ENCODE results near the gene PCNX3. TPM values are rescaled to one million over a fixed set of nuclear protein-coding genes. Genes with fewer than 3 reads are reported as not detected.
A peak's percentile ranks its signal among the peaks of the same experiment; 100 is the strongest.
"Not testable (repeated sequence)": the region's sequence is repeated elsewhere in the genome, so short reads cannot be mapped to it uniquely, and the experiment has no call there.

The PCNX3 gene
- polyA plus RNA-seq, 3 donors = 0.58 to 36.4 (median 1.7) TPM

GRCh38 chr11:65660038-65660437 is 44.5 kb downstream of the PCNX3 start:
- H4K20me1 ChIP-seq (ENCODE audit: insufficient read depth, low read length) = peaks cover 58% of the 10 kb centered on the region
- no peak overlapping the region for H3K9ac ChIP-seq (ENCODE audit: insufficient read depth, low read length, poor library complexity, severe bottlenecking)

DNA sequence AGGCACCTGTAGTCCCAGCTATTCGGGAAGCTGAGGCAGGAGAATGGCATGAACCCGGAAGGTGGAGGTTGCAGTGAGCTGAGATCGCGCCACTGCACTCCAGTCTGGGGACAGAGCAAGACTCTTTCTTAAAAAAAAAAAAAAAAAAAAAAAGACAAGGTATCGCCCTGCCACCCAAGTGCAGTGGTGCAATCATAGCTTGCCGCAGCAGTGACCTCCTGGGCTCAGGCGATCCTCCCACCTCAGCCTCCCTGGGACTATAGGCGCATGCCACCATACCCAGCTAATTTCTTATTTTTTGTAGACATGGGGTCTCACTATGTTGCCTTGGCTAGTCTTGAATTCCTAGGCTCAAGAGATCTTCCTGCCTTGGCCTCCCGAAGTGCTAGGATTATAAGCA is 45.3 kb downstream of the PCNX3 start:
- not testable (repeated sequence) for H3K9me3 ChIP-seq (replicated peaks in 1 of 2; ENCODE audit: control insufficient read depth in 1 of 2, insufficient read depth in 1 of 2, low read length in 2 of 2); H3K27me3 Mint-ChIP-seq (ENCODE audit: low read depth in 3 of 3); H3K27me3 ChIP-seq (ENCODE audit: control insufficient read depth in 2 of 2, insufficient read depth in 2 of 2, low read length in 2 of 2); H3K9me3 Mint-ChIP-seq; H3K4me3 Mint-ChIP-seq; H3K9ac ChIP-seq (ENCODE audit: insufficient read depth, low read length, poor library complexity, severe bottlenecking); H2AFZ ChIP-seq (ENCODE audit: insufficient read depth, low read depth, low read length, poor library complexity, severe bottlenecking); H3K4me3 ChIP-seq (replicated peaks in 1 of 3; ENCODE audit: low read depth in 2 of 3, low read length in 3 of 3); DNase-seq
- Histone ChIP-seq H3K36me3 (replicated peaks in 1 of 2; ENCODE audit: control insufficient read depth in 1 of 2, insufficient read depth in 2 of 2, low read length in 2 of 2) (peaks cover 53 to 57% of the 10 kb centered on the region in 2 donors), H3K27ac (ENCODE audit: low read depth in 1 of 2, low read length in 2 of 2) (peak overlapping the region in 1 of 2 donors; percentile 99), H3K79me2 (ENCODE audit: insufficient read depth, low read length) (peaks cover 46% of the 10 kb centered on the region), H4K20me1 (ENCODE audit: insufficient read depth, low read length) (peaks cover 52% of the 10 kb centered on the region), H3K4me2 (replicated peaks; ENCODE audit: extremely low read depth, low read length, poor library complexity, severe bottlenecking) (peak overlapping the region; percentile 95), H3K4me1 (ENCODE audit: control insufficient read depth in 1 of 2, insufficient read depth in 2 of 2, low read length in 2 of 2) (peaks cover 26 to 27% of the 10 kb centered on the region in 2 donors)
- WGBS (ENCODE audit: insufficient coverage) = 86% methylated on average over 1 of the region's 9 CpGs
- intact Hi-C loops (cut with micrococcal nuclease) = loop anchor here in 1 of 2 donors (5.0 kb wide), 1 partner anchor 34 kb away; no protein-coding TSS in a partner anchor
- Mint-ChIP-seq H3K4me1 (peaks cover 21% of the 10 kb centered on the region), H3K36me3 (peaks cover 50 to 53% of the 10 kb centered on the region in 2 donors), H3K27ac (peak overlapping the region in 5 of 7 donors; percentile 25 to 92 (median 48))

More at GRCh38 chr11:65660038-65660437, 44.5 kb downstream of the PCNX3 start:
- Mint-ChIP-seq H3K27me3 (ENCODE audit: low read depth in 3 of 3) (peaks cover 0 to 3% (median 0%) of the 10 kb centered on the region in 3 donors), H3K36me3 (peaks cover 59 to 62% of the 10 kb centered on the region in 2 donors), H3K4me3 (no peak overlapping the region), H3K9me3 (no peaks in the 10 kb centered on the region), H3K4me1 (peaks cover 23% of the 10 kb centered on the region), H3K27ac (peak overlapping the region in 5 of 7 donors; percentile 38 to 83 (median 76))
- 95% methylated on average over 5 of the region's 9 CpGs for WGBS (ENCODE audit: insufficient coverage)
- no peak for DNase-seq
- TF ChIP-seq CTCF (IDR thresholded peaks at IDR 0.05) = no peak
- intact Hi-C loops (cut with micrococcal nuclease) = loop anchor here in 1 of 2 donors (5.0 kb wide), 1 partner anchor 33 kb away; no protein-coding TSS in a partner anchor
- Histone ChIP-seq H3K4me3 (replicated peaks in 1 of 3; ENCODE audit: low read depth in 2 of 3, low read length in 3 of 3) (no peak overlapping the region), H3K4me1 (ENCODE audit: control insufficient read depth in 1 of 2, insufficient read depth in 2 of 2, low read length in 2 of 2) (peaks cover 26 to 27% of the 10 kb centered on the region in 2 donors), H3K36me3 (replicated peaks in 1 of 2; ENCODE audit: control insufficient read depth in 1 of 2, insufficient read depth in 2 of 2, low read length in 2 of 2) (peaks cover 61 to 66% of the 10 kb centered on the region in 2 donors), H3K27me3 (ENCODE audit: control insufficient read depth in 2 of 2, insufficient read depth in 2 of 2, low read length in 2 of 2) (no peaks in the 10 kb centered on the region), H3K27ac (ENCODE audit: low read depth in 1 of 2, low read length in 2 of 2) (no peak overlapping the region), H2AFZ (ENCODE audit: insufficient read depth, low read depth, low read length, poor library complexity, severe bottlenecking) (no peak overlapping the region), H3K9me3 (replicated peaks in 1 of 2; ENCODE audit: control insufficient read depth in 1 of 2, insufficient read depth in 1 of 2, low read length in 2 of 2) (no peaks in the 10 kb centered on the region), H3K4me2 (replicated peaks; ENCODE audit: extremely low read depth, low read length, poor library complexity, severe bottlenecking) (no peak overlapping the region), H3K79me2 (ENCODE audit: insufficient read depth, low read length) (peaks cover 51% of the 10 kb centered on the region)
